Fibroblast of skin of left quadriceps (primary cell): ENCODE measurements around the gene ADAMTSL5.

Experiments used
- DNase-seq, 2 experiments: peaks; one replicate each; pipeline ENCODE4 v3.0.0-alpha.2; 2013; ENCODE audit warnings: low read depth in 2 of 2

ADAMTSL5 gene

GRCh38 chr19:1495799-1496713 is 16.8 kb downstream of the ADAMTSL5 start:
- no peak for DNase-seq

- DNase-seq = no peak
These were observed 17.6 kb downstream of the ADAMTSL5 start for GRCh38 chr19:1495051-1495798.

GRCh38 chr19:1494115-1494815 is 18.6 kb downstream of the ADAMTSL5 start:
- no peak for DNase-seq

- no peak for DNase-seq
These were observed 20.3 kb downstream of the ADAMTSL5 start for GRCh38 chr19:1492474-1493006.

- no peak for DNase-seq
These were observed 21.0 kb downstream of the ADAMTSL5 start for GRCh38 chr19:1491849-1492170.

- no peak for DNase-seq
These were observed 21.5 kb downstream of the ADAMTSL5 start, which contains the start of gene REEP6 for GRCh38 chr19:1491114-1491848. TSS of gene REEP6 (plus strand) at chr19:1491181. CDS start at chr19:1491270, 89 bp downstream.

- DNase-seq = peak; percentile 98
These were observed 22.3 kb downstream of the ADAMTSL5 start, which contains the start of gene PCSK4 for GRCh38 chr19:1490311-1491113. TSS of gene PCSK4 (minus strand) at chr19:1490350. CDS start at chr19:1490346, 4 bp downstream.

- no peak for DNase-seq
These were observed 23.1 kb downstream of the ADAMTSL5 start for GRCh38 chr19:1489463-1490310.

GRCh38 chr19:1488282-1488601 is 24.6 kb downstream of the ADAMTSL5 start:
- DNase-seq = no peak

GRCh38 chr19:1487576-1488281 is 25.1 kb downstream of the ADAMTSL5 start:
- no peak for DNase-seq

- DNase-seq = no peak
These were observed 25.9 kb downstream of the ADAMTSL5 start for GRCh38 chr19:1486720-1487575.

GRCh38 chr19:1483979-1484428 is 28.8 kb downstream of the ADAMTSL5 start:
- DNase-seq = no peak

GRCh38 chr19:1483131-1483978 is 29.5 kb downstream of the ADAMTSL5 start:
- DNase-seq = no peak

GRCh38 chr19:1482361-1483130 is 30.3 kb downstream of the ADAMTSL5 start:
- DNase-seq = no peak

- DNase-seq = no peak
These were observed 30.9 kb downstream of the ADAMTSL5 start for GRCh38 chr19:1481893-1482360.
